ENCODE data around the gene RFTN1. TPM values are rescaled to one million over a fixed set of nuclear protein-coding genes. Genes with fewer than 3 reads are reported as not detected.

RFTN1 gene
- total RNA-seq, 1 donor from 2014 or later, result 93.7 TPM

- no peak overlapping the region for H3K27ac Mint-ChIP-seq
- H3K9me3 Mint-ChIP-seq, result no peaks in the 10 kb centered on the region
- no peaks in the 10 kb centered on the region for H3K36me3 Mint-ChIP-seq (ENCODE audit: low read depth)
- intact Hi-C loops (cut with micrococcal nuclease), result no loop called here
- H3K27me3 Mint-ChIP-seq (ENCODE audit: low read depth), result peaks cover 6% of the 10 kb centered on the region
- peaks cover 8% of the 10 kb centered on the region for H3K4me1 Mint-ChIP-seq (ENCODE audit: low read depth)
- H3K4me3 Mint-ChIP-seq (ENCODE audit: low read depth), result no peak overlapping the region
- no peak for DNase-seq (ENCODE audit: low spot score)
These were observed 32.1 kb upstream of the RFTN1 start for GRCh38 chr3:16545413-16546185.

- no peak overlapping the region for H3K27ac Mint-ChIP-seq
- no peaks in the 10 kb centered on the region for H3K9me3 Mint-ChIP-seq
- no peaks in the 10 kb centered on the region for H3K36me3 Mint-ChIP-seq (ENCODE audit: low read depth)
- intact Hi-C loops (cut with micrococcal nuclease), result no loop called here
- peaks cover 15% of the 10 kb centered on the region for H3K27me3 Mint-ChIP-seq (ENCODE audit: low read depth)
- H3K4me1 Mint-ChIP-seq (ENCODE audit: low read depth), result peaks cover 10% of the 10 kb centered on the region
- no peak for DNase-seq (ENCODE audit: low spot score)
- no peak overlapping the region for H3K4me3 Mint-ChIP-seq (ENCODE audit: low read depth)
These were observed 29.9 kb upstream of the RFTN1 start for GRCh38 chr3:16543242-16543864.

GRCh38 chr3:16538507-16538906 lies 25.0 kb upstream of the RFTN1 start:
- H3K4me3 Mint-ChIP-seq (ENCODE audit: low read depth), result no peak overlapping the region
- H3K4me1 Mint-ChIP-seq (ENCODE audit: low read depth), result peaks cover 6% of the 10 kb centered on the region
- intact Hi-C loops (cut with micrococcal nuclease), result no loop called here
- no peaks in the 10 kb centered on the region for H3K9me3 Mint-ChIP-seq
- DNase-seq (ENCODE audit: low spot score), result no peak
- no peaks in the 10 kb centered on the region for H3K36me3 Mint-ChIP-seq (ENCODE audit: low read depth)
- peaks cover 29% of the 10 kb centered on the region for H3K27me3 Mint-ChIP-seq (ENCODE audit: low read depth)
- no peak overlapping the region for H3K27ac Mint-ChIP-seq

- Mint-ChIP-seq H3K9me3 (no peaks in the 10 kb centered on the region), H3K27me3 (ENCODE audit: low read depth) (peaks cover 29% of the 10 kb centered on the region), H3K36me3 (ENCODE audit: low read depth) (no peaks in the 10 kb centered on the region), H3K4me1 (ENCODE audit: low read depth) (peaks cover 6% of the 10 kb centered on the region), H3K27ac (no peak overlapping the region), H3K4me3 (ENCODE audit: low read depth) (no peak overlapping the region)
- intact Hi-C loops (cut with micrococcal nuclease), result no loop called here
- no peak for DNase-seq (ENCODE audit: low spot score)
These were observed 23.5 kb upstream of the RFTN1 start for GRCh38 chr3:16536996-16537395.

DNA sequence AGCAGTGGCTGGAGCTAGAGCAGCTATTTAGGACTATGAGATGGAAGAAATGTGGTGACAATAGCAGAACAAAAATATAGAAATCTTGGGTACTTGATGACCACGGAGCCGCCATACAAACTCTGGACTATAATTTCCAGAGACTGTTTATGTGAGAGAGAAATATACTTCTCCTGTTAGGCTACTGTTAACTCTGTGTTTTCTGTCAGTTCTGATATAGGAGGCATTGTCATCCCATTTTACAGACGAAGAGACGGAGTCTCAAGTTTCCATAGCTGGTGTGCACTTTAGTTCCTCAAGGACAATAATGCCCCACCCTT lies 22.8 kb upstream of the RFTN1 start:
- peaks cover 32% of the 10 kb centered on the region for H3K27me3 Mint-ChIP-seq (ENCODE audit: low read depth)
- no peaks in the 10 kb centered on the region for H3K9me3 Mint-ChIP-seq
- peaks cover 6% of the 10 kb centered on the region for H3K4me1 Mint-ChIP-seq (ENCODE audit: low read depth)
- H3K27ac Mint-ChIP-seq, result no peak overlapping the region
- H3K4me3 Mint-ChIP-seq (ENCODE audit: low read depth), result no peak overlapping the region
- H3K36me3 Mint-ChIP-seq (ENCODE audit: low read depth), result no peaks in the 10 kb centered on the region
- no peak for DNase-seq (ENCODE audit: low spot score)
- intact Hi-C loops (cut with micrococcal nuclease), result no loop called here

GRCh38 chr3:16534640-16535262 lies 21.3 kb upstream of the RFTN1 start:
- intact Hi-C loops (cut with micrococcal nuclease), result no loop called here
- no peak for DNase-seq (ENCODE audit: low spot score)
- no peaks in the 10 kb centered on the region for H3K36me3 Mint-ChIP-seq (ENCODE audit: low read depth)
- H3K9me3 Mint-ChIP-seq, result no peaks in the 10 kb centered on the region
- H3K4me3 Mint-ChIP-seq (ENCODE audit: low read depth), result no peak overlapping the region
- peaks cover 25% of the 10 kb centered on the region for H3K27me3 Mint-ChIP-seq (ENCODE audit: low read depth)
- no peak overlapping the region for H3K27ac Mint-ChIP-seq
- H3K4me1 Mint-ChIP-seq (ENCODE audit: low read depth), result no peaks in the 10 kb centered on the region

DNA sequence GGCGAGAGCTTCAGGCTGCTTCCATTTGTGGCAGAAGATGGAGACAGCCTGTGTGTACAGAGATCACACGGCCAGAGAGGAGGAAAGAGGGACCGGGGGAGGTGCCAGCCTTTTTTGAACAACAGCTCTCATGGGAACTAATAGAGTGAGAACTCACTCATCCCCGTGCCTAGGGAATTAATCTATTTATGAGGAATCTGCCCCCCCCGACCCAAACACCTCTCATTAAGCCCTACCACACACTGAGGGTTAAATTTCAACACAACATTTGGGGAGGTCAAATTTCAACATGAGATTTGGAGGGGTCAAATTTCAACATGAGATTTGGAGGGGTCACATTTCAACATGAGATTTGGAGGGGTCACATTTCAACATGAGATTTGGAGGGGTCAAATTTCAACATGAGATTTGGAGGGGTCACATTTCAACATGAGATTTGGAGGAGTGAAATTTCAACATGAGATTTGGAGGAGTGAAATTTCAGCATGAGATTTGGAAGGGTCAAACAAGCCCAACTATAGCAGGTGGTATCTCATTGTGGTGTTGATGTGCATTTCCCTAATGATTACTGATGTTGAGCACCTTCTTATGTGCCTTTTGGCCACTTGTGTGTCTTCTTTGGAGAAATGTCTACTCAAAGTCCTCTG lies 20.6 kb upstream of the RFTN1 start:
- Mint-ChIP-seq H3K36me3 (ENCODE audit: low read depth) (no peaks in the 10 kb centered on the region), H3K27me3 (ENCODE audit: low read depth) (peaks cover 25% of the 10 kb centered on the region), H3K4me1 (ENCODE audit: low read depth) (peaks cover 4% of the 10 kb centered on the region), H3K9me3 (no peaks in the 10 kb centered on the region), H3K27ac (no peak overlapping the region), H3K4me3 (ENCODE audit: low read depth) (no peak overlapping the region)
- DNase-seq (ENCODE audit: low spot score), result no peak
- intact Hi-C loops (cut with micrococcal nuclease), result no loop called here

DNA sequence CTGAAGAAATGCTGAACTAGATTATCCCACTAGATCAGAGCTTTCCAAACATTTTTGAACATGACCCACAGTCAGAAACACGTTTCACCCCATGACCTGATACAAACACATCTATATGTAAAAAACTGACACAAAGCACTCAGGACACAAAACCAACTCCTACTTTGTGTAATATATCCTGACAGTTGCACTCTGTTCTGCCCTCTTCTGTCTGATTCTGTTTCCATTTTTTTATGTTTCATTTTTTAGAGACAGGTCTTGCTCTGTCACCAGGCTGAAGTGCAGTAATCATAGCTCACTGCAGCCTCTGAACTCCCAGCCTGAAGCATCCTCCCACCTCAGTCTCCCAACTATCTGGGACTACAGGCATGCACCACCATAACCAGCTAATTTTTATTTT lies 15.8 kb upstream of the RFTN1 start:
- Mint-ChIP-seq H3K4me1 (ENCODE audit: low read depth) (peaks cover 11% of the 10 kb centered on the region), H3K36me3 (ENCODE audit: low read depth) (peaks cover 12% of the 10 kb centered on the region), H3K4me3 (ENCODE audit: low read depth) (no peak overlapping the region), H3K27ac (no peak overlapping the region), H3K27me3 (ENCODE audit: low read depth) (peaks cover 6% of the 10 kb centered on the region), H3K9me3 (peaks cover 16% of the 10 kb centered on the region)
- no peak for DNase-seq (ENCODE audit: low spot score)
- intact Hi-C loops (cut with micrococcal nuclease), result no loop called here

- Mint-ChIP-seq H3K27me3 (ENCODE audit: low read depth) (peaks cover 6% of the 10 kb centered on the region), H3K9me3 (peaks cover 21% of the 10 kb centered on the region), H3K36me3 (ENCODE audit: low read depth) (peaks cover 18% of the 10 kb centered on the region), H3K27ac (no peak overlapping the region), H3K4me3 (ENCODE audit: low read depth) (no peak overlapping the region), H3K4me1 (ENCODE audit: low read depth) (peaks cover 11% of the 10 kb centered on the region)
- no peak for DNase-seq (ENCODE audit: low spot score)
- intact Hi-C loops (cut with micrococcal nuclease), result no loop called here
These were observed 15.1 kb upstream of the RFTN1 start for GRCh38 chr3:16528581-16528993.

- H3K9me3 Mint-ChIP-seq, result peaks cover 26% of the 10 kb centered on the region
- DNase-seq (ENCODE audit: low spot score), result no peak
- no peak overlapping the region for H3K27ac Mint-ChIP-seq
- peaks cover 11% of the 10 kb centered on the region for H3K4me1 Mint-ChIP-seq (ENCODE audit: low read depth)
- H3K36me3 Mint-ChIP-seq (ENCODE audit: low read depth), result peaks cover 23% of the 10 kb centered on the region
- intact Hi-C loops (cut with micrococcal nuclease), result no loop called here
- no peak overlapping the region for H3K4me3 Mint-ChIP-seq (ENCODE audit: low read depth)
- H3K27me3 Mint-ChIP-seq (ENCODE audit: low read depth), result peaks cover 6% of the 10 kb centered on the region
These were observed 14.6 kb upstream of the RFTN1 start for GRCh38 chr3:16528106-16528505.

DNA sequence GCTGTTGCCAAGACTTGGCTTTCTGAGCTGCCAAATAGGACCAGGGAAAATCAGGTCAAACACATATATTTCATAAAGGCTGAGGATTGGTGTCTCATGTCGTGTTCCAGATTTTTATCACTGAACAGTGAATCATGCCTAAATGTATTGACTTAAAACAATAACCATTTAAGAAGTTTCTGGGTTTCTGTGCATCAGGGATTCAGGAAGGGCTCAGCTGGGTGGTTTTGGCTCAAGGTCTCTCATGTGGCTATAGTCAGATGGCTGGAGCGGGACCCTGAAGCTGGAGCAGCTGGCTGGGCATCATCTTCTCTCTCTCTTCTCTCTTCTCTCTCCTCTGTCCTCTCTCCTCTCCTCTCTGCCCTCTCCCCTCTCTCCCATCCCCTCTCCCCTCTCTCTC lies 10.7 kb upstream of the RFTN1 start:
- Mint-ChIP-seq H3K27me3 (ENCODE audit: low read depth) (no peaks in the 10 kb centered on the region), H3K27ac (no peak overlapping the region), H3K9me3 (peaks cover 38% of the 10 kb centered on the region), H3K4me3 (ENCODE audit: low read depth) (no peak overlapping the region), H3K4me1 (ENCODE audit: low read depth) (peaks cover 37% of the 10 kb centered on the region), H3K36me3 (ENCODE audit: low read depth) (peaks cover 34% of the 10 kb centered on the region)
- intact Hi-C loops (cut with micrococcal nuclease), result no loop called here
- no peak for DNase-seq (ENCODE audit: low spot score)

DNA sequence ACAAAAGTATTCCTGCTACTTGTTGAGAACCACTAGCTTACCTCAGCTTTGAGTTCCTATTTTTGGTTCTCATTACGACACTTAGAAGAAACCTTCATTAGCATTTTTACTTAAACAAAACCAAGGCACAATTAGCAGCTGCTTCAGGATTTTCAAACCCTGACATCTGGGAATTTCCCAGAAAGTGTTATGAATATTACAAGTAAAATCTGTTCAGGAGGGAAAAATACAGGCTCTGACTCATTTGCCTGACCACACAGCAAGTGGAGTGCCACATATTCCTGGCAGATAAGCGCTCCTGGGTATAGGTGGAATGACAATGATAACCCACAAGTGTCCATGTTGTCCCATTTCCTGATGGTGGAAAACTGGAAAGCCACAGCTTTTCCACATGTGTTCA lies 10.3 kb upstream of the RFTN1 start:
- H3K4me1 Mint-ChIP-seq (ENCODE audit: low read depth), result peaks cover 37% of the 10 kb centered on the region

GRCh38 chr3:16522834-16523233 lies 9.3 kb upstream of the RFTN1 start:
- DNase-seq (ENCODE audit: low spot score), result no peak
- Mint-ChIP-seq H3K27ac (no peak overlapping the region), H3K9me3 (peaks cover 44% of the 10 kb centered on the region), H3K27me3 (ENCODE audit: low read depth) (no peaks in the 10 kb centered on the region), H3K4me3 (ENCODE audit: low read depth) (no peak overlapping the region), H3K4me1 (ENCODE audit: low read depth) (peaks cover 35% of the 10 kb centered on the region), H3K36me3 (ENCODE audit: low read depth) (peaks cover 38% of the 10 kb centered on the region)
- intact Hi-C loops (cut with micrococcal nuclease), result no loop called here

More for the DNA sequence above, 10.3 kb upstream of the RFTN1 start:
- H3K27me3 Mint-ChIP-seq (ENCODE audit: low read depth), result no peaks in the 10 kb centered on the region
- H3K4me3 Mint-ChIP-seq (ENCODE audit: low read depth), result no peak overlapping the region
- H3K36me3 Mint-ChIP-seq (ENCODE audit: low read depth), result peaks cover 36% of the 10 kb centered on the region
- H3K27ac Mint-ChIP-seq, result no peak overlapping the region
- peaks cover 41% of the 10 kb centered on the region for H3K9me3 Mint-ChIP-seq
- intact Hi-C loops (cut with micrococcal nuclease), result no loop called here
- no peak for DNase-seq (ENCODE audit: low spot score)
